ENCODE measurements around the gene PRPF6. TPM values are rescaled to one million over a fixed set of nuclear protein-coding genes. Genes with fewer than 3 reads are reported as not detected.

PRPF6 gene
- total and polyA plus RNA-seq, 2 of the 13 experiments (the other 11 are each of a cell fraction or from before 2014, with no cell fraction given), result 63.7 to 101 TPM

GRCh38 chr20:63980806-63981728, at the start of gene PRPF6 (continued):
- TF ChIP-seq ARHGAP35 (CRISPR knock-in tag; IDR thresholded peaks at IDR 0.05; ENCODE audit: borderline replicate concordance), result peak; percentile 97
- TF ChIP-seq ZFP91 (CRISPR knock-in tag; IDR thresholded peaks at IDR 0.05; ENCODE audit: borderline replicate concordance), result peak; percentile 95
- peak; percentile 74 for TF ChIP-seq BCL6 (CRISPR knock-in tag; IDR thresholded peaks at IDR 0.05)
- peak; percentile 93; the same call in 1 of the 2 replicates for TF ChIP-seq TOE1 (CRISPR knock-in tag; IDR thresholded peaks at IDR 0.05)
- TF ChIP-seq ZFP1 (CRISPR knock-in tag; IDR thresholded peaks at IDR 0.05), result no peak; the same call in 1 of the 2 replicates
- 0 out of 2 replicates have a peak, but pooled peaks have one; percentile 85 for TF ChIP-seq RFXANK (CRISPR knock-in tag; IDR thresholded peaks at IDR 0.05)
- peak; percentile 88 for TF ChIP-seq ZNF143 (CRISPR knock-in tag; IDR thresholded peaks at IDR 0.05)
- peak; percentile 90 for TF ChIP-seq ZNF335 (CRISPR knock-in tag; IDR thresholded peaks at IDR 0.05)
- no peak for TF ChIP-seq RAD51 (IDR thresholded peaks at IDR 0.05; ENCODE audit: borderline replicate concordance)
- TF ChIP-seq MTF1 (CRISPR knock-in tag; IDR thresholded peaks at IDR 0.05), result no peak
- TF ChIP-seq RFXAP (CRISPR knock-in tag; IDR thresholded peaks at IDR 0.05; ENCODE audit: borderline replicate concordance), result peak; percentile 95
- peak; percentile 97 for TF ChIP-seq ATF7-NPFF (CRISPR knock-in tag; IDR thresholded peaks at IDR 0.05; ENCODE audit: low read depth)
- peak; percentile 96; the same call in 1 of the 2 replicates for TF ChIP-seq HINFP (CRISPR knock-in tag; IDR thresholded peaks at IDR 0.05; ENCODE audit: low read depth)
- TF ChIP-seq SOX6 (IDR thresholded peaks at IDR 0.05), result no peak
- TF ChIP-seq SOX6 (CRISPR knock-in tag; IDR thresholded peaks at IDR 0.05), result peak; percentile 91
- peak; percentile 83; the same call in 1 of the 2 replicates for TF ChIP-seq SAFB2 (CRISPR knock-in tag; IDR thresholded peaks at IDR 0.05; ENCODE audit: borderline replicate concordance, low read depth)
- TF ChIP-seq THAP9 (CRISPR knock-in tag; IDR thresholded peaks at IDR 0.05; ENCODE audit: borderline replicate concordance), result peak; percentile 96
- no peak for TF ChIP-seq ATM (IDR thresholded peaks at IDR 0.05; ENCODE audit: borderline replicate concordance)
- no peak for TF ChIP-seq PAWR (CRISPR knock-in tag; IDR thresholded peaks at IDR 0.05; ENCODE audit: borderline replicate concordance)
- peak; percentile 91 for TF ChIP-seq JARID2 (CRISPR knock-in tag; IDR thresholded peaks at IDR 0.05; ENCODE audit: insufficient replicate concordance)
- peak in 1 of 2 experiments; percentile 95; a peak in 2 of 4 replicates for TF ChIP-seq POLR2A (IDR thresholded peaks at IDR 0.05; ENCODE audit: insufficient read depth in 1 of 2, low read depth in 2 of 2, low read length in 2 of 2)
- peak; percentile 63 for TF ChIP-seq ATF3 (CRISPR knock-in tag; IDR thresholded peaks at IDR 0.05)
- TF ChIP-seq ZNF329 (CRISPR knock-in tag; IDR thresholded peaks at IDR 0.05; ENCODE audit: low read depth), result peak; percentile 81
- no peak; the same call in 1 of the 2 replicates for TF ChIP-seq PAX8 (CRISPR knock-in tag; IDR thresholded peaks at IDR 0.05; ENCODE audit: borderline replicate concordance)

Data from HepG2 (cell line).